ENCODE data around the gene CUTA. TPM values are rescaled to one million over a fixed set of nuclear protein-coding genes. Genes with fewer than 3 reads are reported as not detected.

Gene CUTA
- total and polyA plus RNA-seq, 2 of the 13 experiments (the other 11 are each of a cell fraction or from before 2014, with no cell fraction given) = 170 to 180 TPM

DNA sequence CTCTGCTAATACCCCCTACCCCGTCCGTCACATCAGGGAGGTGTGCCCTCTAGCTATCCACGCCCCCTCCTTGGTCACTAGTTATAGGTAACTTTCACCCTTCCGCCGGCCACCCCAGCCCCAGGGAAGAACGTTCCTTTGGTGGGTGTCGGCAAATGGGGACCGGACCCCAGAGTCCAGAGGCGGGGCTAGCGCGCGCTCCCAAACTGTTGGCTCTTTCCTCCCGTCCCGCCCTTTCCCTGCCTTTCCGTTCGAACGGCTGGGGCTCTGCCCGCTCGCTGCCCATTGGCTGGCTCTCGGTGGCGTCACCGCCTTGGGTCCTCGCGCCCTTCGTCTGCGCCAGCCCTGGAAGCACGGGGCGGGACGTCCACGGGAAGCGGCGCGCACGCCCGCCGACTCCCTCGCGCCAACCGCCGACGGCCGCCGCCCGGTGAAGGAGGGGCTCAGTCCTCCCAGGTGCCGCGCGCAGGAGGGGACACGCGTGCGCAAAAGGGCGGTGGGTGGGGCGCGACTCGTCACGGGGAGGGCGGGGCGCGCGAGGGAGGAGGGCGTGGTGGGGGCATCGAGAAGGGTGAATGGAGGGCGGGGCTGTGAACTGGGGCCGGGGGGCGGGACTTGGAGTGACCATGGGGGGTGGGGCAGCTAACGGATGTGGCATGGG, 7.7 kb downstream of the CUTA start (continued):
- TF ChIP-seq MAF1 (CRISPR knock-in tag; IDR thresholded peaks at IDR 0.05; ENCODE audit: borderline replicate concordance) (peak; percentile 55; the same call in 1 of the 2 replicates), SNAPC2 (CRISPR knock-in tag; IDR thresholded peaks at IDR 0.05) (peak; percentile 98; the same call in 1 of the 2 replicates), ZFP36L2 (CRISPR knock-in tag; IDR thresholded peaks at IDR 0.05) (no peak), TARDBP (CRISPR knock-in tag; IDR thresholded peaks at IDR 0.05) (peak; percentile 100), ZNF773 (CRISPR knock-in tag; IDR thresholded peaks at IDR 0.05; ENCODE audit: borderline replicate concordance) (0 out of 2 replicates have a peak, but pooled peaks have one; percentile 64), SRSF9 (IDR thresholded peaks at IDR 0.05; ENCODE audit: borderline replicate concordance, insufficient read depth, low read depth, low read length, poor library complexity, severe bottlenecking) (no peak), MIER3 (CRISPR knock-in tag; IDR thresholded peaks at IDR 0.05; ENCODE audit: borderline replicate concordance) (peak; percentile 95), KLF12 (CRISPR knock-in tag; IDR thresholded peaks at IDR 0.05; ENCODE audit: borderline replicate concordance) (peak; percentile 93), TBX3 (IDR thresholded peaks at IDR 0.05; ENCODE audit: borderline replicate concordance) (0 out of 2 replicates have a peak, but pooled peaks have one; percentile 10), ZNF382 (CRISPR knock-in tag; IDR thresholded peaks at IDR 0.05; ENCODE audit: borderline replicate concordance) (no peak), ZSCAN9 (CRISPR knock-in tag; IDR thresholded peaks at IDR 0.05; ENCODE audit: borderline replicate concordance) (peak; percentile 84; the same call in 1 of the 2 replicates), ZNF232 (CRISPR knock-in tag; IDR thresholded peaks at IDR 0.05; ENCODE audit: borderline replicate concordance) (no peak; the same call in 1 of the 2 replicates), DNMT3B (CRISPR knock-in tag; conservative IDR thresholded peaks at IDR 0.05) (no peak), FOXA1 (IDR thresholded peaks at IDR 0.05) (no peak), FOXA1 (CRISPR knock-in tag; IDR thresholded peaks at IDR 0.05) (peak; percentile 42; the same call in 1 of the 2 replicates), ZNF709 (CRISPR knock-in tag; IDR thresholded peaks at IDR 0.05) (peak; percentile 95), RFX3 (CRISPR knock-in tag; IDR thresholded peaks at IDR 0.05) (no peak), BCLAF1 (IDR thresholded peaks at IDR 0.05) (no peak)
- TF ChIP-seq, protein P1, sequence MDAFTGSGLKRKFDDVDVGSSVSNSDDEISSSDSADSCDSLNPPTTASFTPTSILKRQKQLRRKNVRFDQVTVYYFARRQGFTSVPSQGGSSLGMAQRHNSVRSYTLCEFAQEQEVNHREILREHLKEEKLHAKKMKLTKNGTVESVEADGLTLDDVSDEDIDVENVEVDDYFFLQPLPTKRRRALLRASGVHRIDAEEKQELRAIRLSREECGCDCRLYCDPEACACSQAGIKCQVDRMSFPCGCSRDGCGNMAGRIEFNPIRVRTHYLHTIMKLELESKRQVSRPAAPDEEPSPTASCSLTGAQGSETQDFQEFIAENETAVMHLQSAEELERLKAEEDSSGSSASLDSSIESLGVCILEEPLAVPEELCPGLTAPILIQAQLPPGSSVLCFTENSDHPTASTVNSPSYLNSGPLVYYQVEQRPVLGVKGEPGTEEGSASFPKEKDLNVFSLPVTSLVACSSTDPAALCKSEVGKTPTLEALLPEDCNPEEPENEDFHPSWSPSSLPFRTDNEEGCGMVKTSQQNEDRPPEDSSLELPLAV (CRISPR knock-in tag; conservative IDR thresholded peaks at IDR 0.05; ENCODE audit: low read depth) = peak; percentile 98
- TF ChIP-seq, protein P2, sequence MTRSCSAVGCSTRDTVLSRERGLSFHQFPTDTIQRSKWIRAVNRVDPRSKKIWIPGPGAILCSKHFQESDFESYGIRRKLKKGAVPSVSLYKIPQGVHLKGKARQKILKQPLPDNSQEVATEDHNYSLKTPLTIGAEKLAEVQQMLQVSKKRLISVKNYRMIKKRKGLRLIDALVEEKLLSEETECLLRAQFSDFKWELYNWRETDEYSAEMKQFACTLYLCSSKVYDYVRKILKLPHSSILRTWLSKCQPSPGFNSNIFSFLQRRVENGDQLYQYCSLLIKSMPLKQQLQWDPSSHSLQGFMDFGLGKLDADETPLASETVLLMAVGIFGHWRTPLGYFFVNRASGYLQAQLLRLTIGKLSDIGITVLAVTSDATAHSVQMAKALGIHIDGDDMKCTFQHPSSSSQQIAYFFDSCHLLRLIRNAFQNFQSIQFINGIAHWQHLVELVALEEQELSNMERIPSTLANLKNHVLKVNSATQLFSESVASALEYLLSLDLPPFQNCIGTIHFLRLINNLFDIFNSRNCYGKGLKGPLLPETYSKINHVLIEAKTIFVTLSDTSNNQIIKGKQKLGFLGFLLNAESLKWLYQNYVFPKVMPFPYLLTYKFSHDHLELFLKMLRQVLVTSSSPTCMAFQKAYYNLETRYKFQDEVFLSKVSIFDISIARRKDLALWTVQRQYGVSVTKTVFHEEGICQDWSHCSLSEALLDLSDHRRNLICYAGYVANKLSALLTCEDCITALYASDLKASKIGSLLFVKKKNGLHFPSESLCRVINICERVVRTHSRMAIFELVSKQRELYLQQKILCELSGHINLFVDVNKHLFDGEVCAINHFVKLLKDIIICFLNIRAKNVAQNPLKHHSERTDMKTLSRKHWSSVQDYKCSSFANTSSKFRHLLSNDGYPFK (CRISPR knock-in tag; IDR thresholded peaks at IDR 0.05; ENCODE audit: borderline replicate concordance) = peak; percentile 87; the same call in 1 of the 2 replicates
- TF ChIP-seq, protein P3, sequence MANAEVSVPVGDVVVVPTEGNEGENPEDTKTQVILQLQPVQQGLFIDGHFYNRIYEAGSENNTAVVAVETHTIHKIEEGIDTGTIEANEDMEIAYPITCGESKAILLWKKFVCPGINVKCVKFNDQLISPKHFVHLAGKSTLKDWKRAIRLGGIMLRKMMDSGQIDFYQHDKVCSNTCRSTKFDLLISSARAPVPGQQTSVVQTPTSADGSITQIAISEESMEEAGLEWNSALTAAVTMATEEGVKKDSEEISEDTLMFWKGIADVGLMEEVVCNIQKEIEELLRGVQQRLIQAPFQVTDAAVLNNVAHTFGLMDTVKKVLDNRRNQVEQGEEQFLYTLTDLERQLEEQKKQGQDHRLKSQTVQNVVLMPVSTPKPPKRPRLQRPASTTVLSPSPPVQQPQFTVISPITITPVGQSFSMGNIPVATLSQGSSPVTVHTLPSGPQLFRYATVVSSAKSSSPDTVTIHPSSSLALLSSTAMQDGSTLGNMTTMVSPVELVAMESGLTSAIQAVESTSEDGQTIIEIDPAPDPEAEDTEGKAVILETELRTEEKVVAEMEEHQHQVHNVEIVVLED (CRISPR knock-in tag; IDR thresholded peaks at IDR 0.05; ENCODE audit: borderline replicate concordance) = peak; percentile 95

Data from HepG2 (cell line).